Posterior cingulate gyrus (tissue), 11 donors: ENCODE data around the gene NCKAP5.
"Not testable (repeated sequence)": the region's sequence is repeated elsewhere in the genome, so short reads cannot be mapped to it uniquely, and the experiment has no call there.

ENCODE experiments used
- DNase-seq, 10 donors: peaks; one replicate each; pipeline versions ENCODE4 v3.0.0 to v3.0.0-alpha.2; 2020 to 2021; ENCODE audit warnings: mixed read lengths in 3 of 10
- intact Hi-C: fragments of 100-400 bp; cut with DNase I; formaldehyde crosslinking; loops from one replicate; pipeline ENCODE4 v1.15.1; 2023

NCKAP5 gene

GRCh38 chr2:132811148-132811915 lies 756.9 kb downstream of the NCKAP5 start:
- peak in 1 of 10 donors; percentile 59 for DNase-seq
- intact Hi-C loops, result no loop called here

- intact Hi-C loops, DNase-seq: not testable (repeated sequence)
Measured at GRCh38 chr2:132809962-132810361, 758.3 kb downstream of the NCKAP5 start.

- intact Hi-C loops, result no loop called here
- peak in 3 of 10 donors; percentile 30 to 80 (median 33) for DNase-seq
Measured at GRCh38 chr2:132804051-132804450, 764.2 kb downstream of the NCKAP5 start.

- DNase-seq, result no peak
- intact Hi-C loops, result no loop called here
Measured at GRCh38 chr2:132798341-132798740, 769.9 kb downstream of the NCKAP5 start.

- intact Hi-C loops, result no loop called here
Measured at GRCh38 chr2:132797556-132797955, 770.7 kb downstream of the NCKAP5 start.

GRCh38 chr2:132797071-132797470 lies 771.2 kb downstream of the NCKAP5 start:
- intact Hi-C loops, result no loop called here
- no peak for DNase-seq

More at GRCh38 chr2:132797556-132797955, 770.7 kb downstream of the NCKAP5 start:
- no peak for DNase-seq

GRCh38 chr2:132795220-132795619 lies 773.0 kb downstream of the NCKAP5 start:
- intact Hi-C loops, result no loop called here
- DNase-seq, result no peak

GRCh38 chr2:132793532-132793931 lies 774.7 kb downstream of the NCKAP5 start:
- DNase-seq, result no peak
- intact Hi-C loops, result no loop called here

- intact Hi-C loops, result no loop called here
- DNase-seq, result no peak
Measured at GRCh38 chr2:132790207-132790785, 778.0 kb downstream of the NCKAP5 start.

GRCh38 chr2:132789066-132789465 lies 779.2 kb downstream of the NCKAP5 start:
- no peak for DNase-seq
- intact Hi-C loops, result no loop called here

- intact Hi-C loops, result no loop called here
- no peak for DNase-seq
Measured at GRCh38 chr2:132788310-132788838, 779.9 kb downstream of the NCKAP5 start.

GRCh38 chr2:132783883-132784282 lies 784.4 kb downstream of the NCKAP5 start:
- intact Hi-C loops, result no loop called here
- DNase-seq, result no peak

GRCh38 chr2:132782176-132782783 lies 786.0 kb downstream of the NCKAP5 start:
- intact Hi-C loops, result no loop called here
- peak in 2 of 10 donors; percentile 34 to 52 for DNase-seq

- intact Hi-C loops, result no loop called here
- no peak for DNase-seq
Measured at GRCh38 chr2:132780651-132781050, 787.6 kb downstream of the NCKAP5 start.

GRCh38 chr2:132779206-132779721 lies 789.0 kb downstream of the NCKAP5 start:
- DNase-seq, result no peak
- intact Hi-C loops, result no loop called here

- intact Hi-C loops, result no loop called here
- DNase-seq, result no peak
Measured at GRCh38 chr2:132776287-132776686, 792.0 kb downstream of the NCKAP5 start.

- DNase-seq, result no peak
- intact Hi-C loops, result no loop called here
Measured at GRCh38 chr2:132774189-132774588, 794.1 kb downstream of the NCKAP5 start.

- DNase-seq, result no peak
- intact Hi-C loops, result no loop called here
Measured at GRCh38 chr2:132773331-132773730, 794.9 kb downstream of the NCKAP5 start.

- no peak for DNase-seq
- intact Hi-C loops, result no loop called here
Measured at GRCh38 chr2:132772340-132772739, 795.9 kb downstream of the NCKAP5 start.

- intact Hi-C loops, result no loop called here
- peak in 1 of 10 donors; percentile 33 for DNase-seq
Measured at GRCh38 chr2:132766573-132766972, 801.7 kb downstream of the NCKAP5 start.

- intact Hi-C loops, result no loop called here
- DNase-seq, result no peak
Measured at GRCh38 chr2:132761437-132761836, 806.8 kb downstream of the NCKAP5 start.
